Fibroblast of the aortic adventitia (primary cell): ENCODE measurements around the gene PRKAB1. TPM values are rescaled to one million over a fixed set of nuclear protein-coding genes. Genes with fewer than 3 reads are reported as not detected.
"Not testable (repeated sequence)": the region's sequence is repeated elsewhere in the genome, so short reads cannot be mapped to it uniquely, and the experiment has no call there.

ENCODE experiments used
- DNase-seq: peaks from one replicate; pipeline ENCODE4 v3.0.0-alpha.2; 2010; ENCODE audit warnings: low read depth
- H3K4me3 ChIP-seq: 2 replicates; pipeline ENCODE4 v1.5.1; 2011; ENCODE audit warnings: low read depth, mild to moderate bottlenecking, control low read depth, low read length, moderate library complexity
- total RNA-seq: library from RNA; depleted of rRNA; stranded (reverse); fragments of >200 nt; gene quantifications from 2 replicates; pipeline ENCODE4 v1.2.3, GENCODE V29; 2012; ENCODE audit warnings: low replicate concordance
- TF ChIP-seq, protein P1 (sequence below): IDR thresholded peaks from 2 replicates; pipeline ENCODE4 v1.5.1; 2011; ENCODE audit warnings: mild to moderate bottlenecking, low read length, control low read depth, inconsistent platforms; ENCODE audit not compliant: insufficient read depth

PRKAB1 gene, protein sequence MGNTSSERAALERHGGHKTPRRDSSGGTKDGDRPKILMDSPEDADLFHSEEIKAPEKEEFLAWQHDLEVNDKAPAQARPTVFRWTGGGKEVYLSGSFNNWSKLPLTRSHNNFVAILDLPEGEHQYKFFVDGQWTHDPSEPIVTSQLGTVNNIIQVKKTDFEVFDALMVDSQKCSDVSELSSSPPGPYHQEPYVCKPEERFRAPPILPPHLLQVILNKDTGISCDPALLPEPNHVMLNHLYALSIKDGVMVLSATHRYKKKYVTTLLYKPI
- 6.4 and 19.9 TPM in 2 replicates for total RNA-seq

DNA sequence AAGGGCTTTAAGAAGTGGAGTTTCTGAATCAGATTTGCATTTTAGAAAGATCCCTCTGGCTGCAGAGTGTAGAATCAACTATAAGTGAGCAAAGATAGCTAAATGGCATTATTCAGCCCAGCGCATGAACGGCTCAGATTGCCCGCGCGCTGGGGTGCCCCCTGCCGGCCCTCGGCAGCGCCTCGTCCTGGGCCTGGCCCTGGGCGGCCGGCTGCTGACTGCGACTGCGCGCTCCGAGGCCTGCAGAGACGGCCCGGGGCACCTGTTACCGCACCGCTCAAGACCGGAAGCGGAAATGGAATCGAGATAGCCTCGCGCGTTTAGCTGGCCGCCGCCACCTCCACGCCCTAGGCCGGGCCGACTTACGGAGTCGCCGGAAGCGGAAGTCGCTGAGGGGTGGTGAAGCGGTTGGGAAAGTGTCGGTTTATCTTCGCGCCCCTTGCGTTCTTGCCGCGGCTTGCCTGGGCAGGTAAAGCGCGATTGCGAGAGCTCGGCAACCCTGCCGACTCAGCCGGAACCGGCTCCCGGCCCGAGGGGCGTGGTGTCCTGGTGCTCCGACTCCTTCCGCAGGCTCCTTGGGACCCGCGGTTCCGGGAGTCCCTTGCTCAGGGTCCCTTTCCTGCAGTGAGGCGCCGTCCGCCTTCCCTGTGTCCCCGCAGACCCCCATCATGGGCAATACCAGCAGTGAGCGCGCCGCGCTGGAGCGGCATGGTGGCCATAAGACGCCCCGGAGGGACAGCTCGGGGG is at the start of gene PRKAB1:
Gene PRKAB1 (plus strand): TSS at position 557 of the 747 bp plus-strand sequence. CDS start 112 bp downstream, at position 669.
- TF ChIP-seq, protein P1, sequence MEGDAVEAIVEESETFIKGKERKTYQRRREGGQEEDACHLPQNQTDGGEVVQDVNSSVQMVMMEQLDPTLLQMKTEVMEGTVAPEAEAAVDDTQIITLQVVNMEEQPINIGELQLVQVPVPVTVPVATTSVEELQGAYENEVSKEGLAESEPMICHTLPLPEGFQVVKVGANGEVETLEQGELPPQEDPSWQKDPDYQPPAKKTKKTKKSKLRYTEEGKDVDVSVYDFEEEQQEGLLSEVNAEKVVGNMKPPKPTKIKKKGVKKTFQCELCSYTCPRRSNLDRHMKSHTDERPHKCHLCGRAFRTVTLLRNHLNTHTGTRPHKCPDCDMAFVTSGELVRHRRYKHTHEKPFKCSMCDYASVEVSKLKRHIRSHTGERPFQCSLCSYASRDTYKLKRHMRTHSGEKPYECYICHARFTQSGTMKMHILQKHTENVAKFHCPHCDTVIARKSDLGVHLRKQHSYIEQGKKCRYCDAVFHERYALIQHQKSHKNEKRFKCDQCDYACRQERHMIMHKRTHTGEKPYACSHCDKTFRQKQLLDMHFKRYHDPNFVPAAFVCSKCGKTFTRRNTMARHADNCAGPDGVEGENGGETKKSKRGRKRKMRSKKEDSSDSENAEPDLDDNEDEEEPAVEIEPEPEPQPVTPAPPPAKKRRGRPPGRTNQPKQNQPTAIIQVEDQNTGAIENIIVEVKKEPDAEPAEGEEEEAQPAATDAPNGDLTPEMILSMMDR, result peak; percentile 81
- DNase-seq, result peak; percentile 96
- H3K4me3 ChIP-seq, result peak within 1 kb of the TSS; percentile 97

DNA sequence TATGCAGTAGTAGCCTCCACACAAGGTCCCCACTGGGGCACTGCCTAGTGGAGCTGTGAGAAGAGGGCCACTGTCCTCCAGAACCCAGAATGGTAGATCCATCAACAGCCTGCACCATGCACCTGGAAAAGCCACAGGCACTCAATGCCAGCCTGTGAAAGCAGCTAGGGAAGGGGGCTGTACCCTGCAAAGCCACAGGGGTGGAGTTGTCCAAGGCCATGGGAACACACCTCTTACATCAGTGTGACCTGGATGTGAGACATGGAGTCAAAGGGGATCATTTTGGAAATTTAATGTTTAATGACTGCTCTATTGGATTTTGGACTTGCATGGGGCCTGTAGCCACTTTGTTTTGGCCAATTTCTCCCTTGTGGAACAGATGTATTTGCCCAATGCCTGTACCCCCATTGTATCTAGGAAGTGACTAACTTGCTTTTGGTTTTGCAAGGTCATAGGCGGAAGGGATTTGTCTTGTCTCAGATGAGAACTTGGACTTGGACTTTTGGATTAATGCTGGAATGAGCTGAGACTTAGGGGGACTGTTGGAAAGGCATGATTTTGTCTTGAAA is 49.5 kb upstream of the PRKAB1 start:
- DNase-seq, H3K4me3 ChIP-seq: not testable (repeated sequence)

GRCh38 chr12:119620490-119620889 is 47.4 kb upstream of the PRKAB1 start:
- TF ChIP-seq, protein P1, result no peak
- H3K4me3 ChIP-seq, result no peak overlapping the region
- no peak for DNase-seq

DNA sequence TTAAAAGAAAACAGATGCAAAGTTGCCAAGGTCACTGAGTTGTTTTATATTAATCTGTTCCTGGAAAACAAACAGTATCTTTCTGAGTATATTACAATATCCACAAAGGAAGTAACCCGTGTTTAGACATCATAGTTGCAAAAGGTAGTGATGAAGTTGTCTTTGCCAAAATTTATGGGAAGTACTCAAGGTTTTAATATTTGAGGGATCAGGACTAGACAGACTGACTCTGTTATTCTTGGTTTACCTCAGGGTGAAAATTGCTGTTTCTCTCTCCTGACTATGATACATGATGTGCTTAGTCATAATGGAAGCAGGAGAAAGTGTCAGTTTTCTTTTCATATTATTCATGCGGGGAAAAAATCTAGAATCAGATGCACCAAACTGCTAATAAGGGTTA is 46.1 kb upstream of the PRKAB1 start:
- peak; percentile 11 for DNase-seq
- TF ChIP-seq, protein P1, result no peak

GRCh38 chr12:119624966-119625365 is 43.0 kb upstream of the PRKAB1 start:
- DNase-seq, result peak; percentile 19
- TF ChIP-seq, protein P1, result no peak
- no peak overlapping the region for H3K4me3 ChIP-seq

More for the DNA sequence above, 46.1 kb upstream of the PRKAB1 start:
- H3K4me3 ChIP-seq, result no peak overlapping the region

DNA sequence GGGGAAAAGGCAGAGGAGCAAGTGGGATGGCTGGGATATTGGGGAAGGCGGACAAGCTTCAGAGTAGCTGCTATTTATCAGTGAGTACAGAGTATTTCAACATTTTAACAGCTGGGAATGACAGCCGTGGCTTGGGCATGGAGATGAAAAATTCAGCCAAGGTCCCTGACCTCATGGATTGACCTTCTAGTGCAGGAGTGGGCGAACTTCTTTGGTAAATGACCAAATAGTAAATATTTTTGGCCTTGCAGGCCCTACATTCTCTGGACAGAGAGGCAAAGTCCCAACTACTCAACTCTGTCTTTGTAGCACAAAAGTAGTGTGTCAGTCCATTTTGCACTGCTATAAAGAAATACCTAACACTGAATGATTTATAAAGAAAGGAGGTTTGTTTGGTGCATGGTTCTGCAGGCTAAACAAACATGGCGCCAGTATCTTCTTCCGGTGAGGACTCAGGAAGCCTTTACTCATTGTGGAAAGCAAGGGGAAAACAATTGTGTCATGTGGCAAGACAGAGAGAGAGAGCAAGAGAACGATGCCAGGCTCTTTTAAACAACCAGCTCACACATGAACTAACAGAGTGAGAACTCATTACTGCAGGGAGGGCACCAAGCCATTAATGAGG is 40.8 kb upstream of the PRKAB1 start:
- no peak overlapping the region for H3K4me3 ChIP-seq
- DNase-seq, result no peak
- TF ChIP-seq, protein P1, result no peak

- TF ChIP-seq, protein P1, result no peak
- no peak for DNase-seq
- H3K4me3 ChIP-seq, result no peak overlapping the region
These were observed 40.2 kb upstream of the PRKAB1 start for GRCh38 chr12:119627686-119628085.
